HTR-8/SVneo (cell line): ENCODE measurements around the gene MOB3B.
"Not testable (repeated sequence)": the region's sequence is repeated elsewhere in the genome, so short reads cannot be mapped to it uniquely, and the experiment has no call there.

Experiments
- DNase-seq: peaks from one replicate; pipeline ENCODE4 v3.0.0; 2011; ENCODE audit warnings: low spot score, mixed read lengths; ENCODE audit not compliant: insufficient read length
- FAIRE-seq: peaks from 2 replicates; lab custom pipeline; 2011; peaks lifted over from hg19 to GRCh38; lab: Jason Lieb, UNC

MOB3B gene

DNA sequence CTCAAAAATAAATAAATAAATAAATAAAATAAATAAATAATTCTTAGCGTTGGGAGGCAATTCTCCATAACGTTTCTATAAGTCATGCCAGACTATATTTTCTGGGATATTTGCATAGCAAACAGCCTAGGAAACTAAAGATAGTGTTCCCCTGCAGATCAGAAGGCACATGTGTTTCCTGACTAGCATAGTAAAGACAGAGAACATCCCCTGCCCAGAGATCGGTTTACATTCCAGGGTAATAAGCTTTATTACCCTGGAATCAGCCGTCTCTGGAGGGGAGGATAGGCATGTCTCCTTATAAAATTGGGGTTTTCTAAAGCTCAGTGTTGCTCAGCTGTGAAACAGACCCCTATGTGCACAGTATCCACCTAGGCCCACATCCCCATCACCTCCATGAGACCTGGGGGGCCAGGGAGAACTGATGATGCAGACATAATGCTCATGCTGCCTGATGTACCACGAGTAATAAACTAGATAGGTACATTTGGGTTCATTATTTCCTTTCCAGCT lies 42.4 kb downstream of the MOB3B start:
- FAIRE-seq, result no peak
- DNase-seq, result no peak

DNA sequence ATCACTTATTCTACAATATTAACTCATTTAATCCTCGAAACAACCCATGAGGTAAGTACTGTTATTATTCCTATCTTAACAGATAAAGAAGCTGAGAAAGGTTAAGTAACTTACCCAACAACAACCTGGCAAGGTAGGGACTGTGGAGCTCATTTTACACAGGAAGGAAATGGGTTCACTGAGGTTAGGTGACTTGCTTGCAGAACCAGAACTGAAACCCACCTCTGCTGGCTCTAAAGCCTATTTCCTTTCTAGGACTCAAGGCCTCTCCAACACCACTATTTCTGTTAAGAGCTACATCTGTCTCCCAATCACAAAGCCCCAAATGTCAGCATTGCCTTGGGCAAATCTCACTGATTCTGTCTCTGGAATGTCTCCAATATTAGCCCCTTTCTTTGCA lies 44.5 kb downstream of the MOB3B start:
- DNase-seq (no peak), FAIRE-seq (no peak)

DNA sequence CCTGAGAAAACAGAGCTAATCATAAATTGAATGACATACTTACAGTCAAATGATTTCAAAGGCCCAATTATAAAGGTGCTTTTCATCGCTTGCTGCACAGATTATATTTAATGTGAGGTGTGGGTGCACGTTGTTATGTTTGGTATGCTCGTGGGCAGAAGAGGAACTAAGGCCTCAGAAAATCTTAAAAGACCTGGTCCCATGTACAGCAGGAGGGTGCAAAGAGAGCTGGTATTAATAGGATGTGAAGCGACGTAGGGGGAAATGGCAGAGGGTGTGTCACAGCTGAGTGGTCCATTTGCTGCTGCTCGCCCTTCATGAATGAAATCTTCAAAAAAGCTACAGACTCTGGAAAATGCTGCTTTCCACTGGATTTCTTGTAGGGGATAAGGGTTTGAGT lies 46.0 kb downstream of the MOB3B start:
- FAIRE-seq (no peak), DNase-seq (no peak)

DNA sequence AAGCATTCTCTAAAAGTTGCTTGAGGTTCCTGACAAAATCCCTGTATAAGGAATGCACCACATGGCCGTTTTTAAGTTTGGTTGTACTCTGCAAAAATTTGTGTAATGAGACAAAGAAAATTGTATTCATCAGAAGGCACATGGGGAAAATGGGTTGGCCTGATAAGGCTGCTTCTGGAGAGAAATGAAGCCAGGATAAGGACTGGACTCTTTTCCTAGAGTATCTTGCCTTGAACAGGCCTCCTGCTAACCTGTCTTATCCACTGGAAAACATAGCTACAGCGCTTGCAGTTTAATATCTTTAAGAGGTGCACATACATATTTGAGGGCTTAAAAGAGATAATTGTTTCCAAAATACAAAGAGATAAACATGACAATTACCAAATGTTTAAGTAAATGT lies 46.9 kb downstream of the MOB3B start:
- DNase-seq (no peak), FAIRE-seq (no peak)

DNA sequence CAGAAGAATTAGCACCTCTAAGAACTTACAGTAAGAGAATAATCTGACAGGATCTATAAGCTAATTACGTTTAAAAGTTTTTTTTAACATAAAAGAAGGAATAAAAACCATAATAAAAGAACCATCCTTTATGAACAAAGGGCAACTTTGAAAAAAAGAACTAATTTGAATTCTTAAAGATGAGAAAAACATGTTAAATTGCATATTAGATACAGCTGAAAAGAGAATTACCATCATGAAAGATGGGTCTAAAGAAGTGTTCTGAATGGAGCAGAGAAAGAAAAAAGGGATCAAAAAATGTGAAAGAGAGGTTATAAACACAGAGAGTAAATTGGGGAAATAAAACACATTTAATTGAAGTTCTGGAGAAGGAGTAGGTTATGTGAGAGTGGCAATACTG lies 51.3 kb downstream of the MOB3B start:
- FAIRE-seq (no peak), DNase-seq (no peak)

DNA sequence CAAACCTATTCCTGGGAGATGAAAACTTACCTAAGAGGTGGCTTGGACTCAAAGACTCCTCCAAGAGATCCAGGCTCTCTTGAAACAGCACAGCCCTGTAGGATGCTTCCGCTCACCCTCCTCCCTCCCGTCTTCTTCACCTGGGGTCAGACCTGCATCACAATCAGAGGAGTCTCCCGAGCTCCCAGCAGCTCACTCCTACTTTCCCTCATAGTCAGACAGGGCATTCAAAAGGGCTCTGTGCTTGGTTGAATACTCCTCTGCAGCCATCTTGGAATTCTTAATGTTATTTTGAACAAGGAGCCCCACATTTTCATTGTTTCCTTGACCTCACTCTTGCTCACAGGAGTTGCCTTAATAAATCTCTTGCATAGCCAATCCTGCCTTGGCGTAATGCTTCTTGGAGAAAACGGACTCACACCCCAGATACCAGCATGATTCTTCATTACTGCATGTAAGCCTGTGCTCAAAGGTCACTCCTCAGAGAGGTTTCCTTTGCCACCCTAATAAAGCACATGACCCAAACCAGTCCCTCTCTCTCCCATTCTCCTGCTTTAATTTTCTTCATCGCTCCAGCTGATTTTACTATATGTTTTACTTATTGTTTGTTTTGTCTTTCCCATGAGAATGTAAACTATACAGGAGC lies 52.6 kb downstream of the MOB3B start:
- FAIRE-seq (no peak), DNase-seq (no peak)

DNA sequence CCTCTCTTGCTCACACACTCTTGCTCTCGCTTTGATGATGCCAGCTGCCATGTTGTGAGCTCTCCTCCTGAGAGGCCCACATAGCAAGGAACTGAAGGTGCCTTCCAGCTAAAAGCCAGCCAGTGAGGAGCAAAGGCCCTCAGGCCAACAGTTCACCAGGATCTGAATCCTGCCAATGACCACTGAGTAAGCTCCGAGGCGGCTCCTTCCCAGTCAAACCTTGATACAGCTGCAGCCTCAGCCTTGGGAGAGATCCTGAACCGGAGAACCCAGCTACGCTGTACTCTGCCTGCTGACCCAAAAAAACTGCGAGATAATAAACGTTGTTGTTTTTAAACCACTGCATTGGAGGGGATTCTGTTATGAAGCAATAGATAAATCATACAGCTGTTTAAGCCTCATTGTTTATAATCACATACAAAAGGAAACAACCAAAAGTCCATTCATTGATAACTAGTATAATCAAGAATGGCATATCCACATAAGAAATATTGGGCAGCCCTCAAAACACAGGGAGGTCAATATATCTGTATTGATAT lies 54.5 kb downstream of the MOB3B start:
- FAIRE-seq, result no peak
- no peak for DNase-seq

DNA sequence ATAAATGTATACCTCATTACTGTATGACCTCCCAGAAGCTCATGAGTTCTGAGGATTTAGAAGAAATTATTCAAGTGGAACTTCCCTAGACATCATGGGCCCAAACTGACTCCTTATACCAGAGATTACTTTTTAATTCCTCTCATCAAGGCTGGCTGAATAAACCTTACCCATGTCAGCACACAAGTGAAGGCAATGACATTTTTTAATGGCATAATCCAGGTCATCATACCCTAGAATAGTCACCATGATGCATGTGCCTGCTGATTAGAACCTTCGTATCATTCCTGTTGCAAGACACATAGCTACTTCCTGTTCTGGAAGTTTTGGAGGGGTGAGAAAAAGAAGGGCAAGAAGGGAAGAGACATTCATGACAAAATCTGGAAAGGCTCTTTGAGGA lies 55.3 kb downstream of the MOB3B start:
- FAIRE-seq (no peak), DNase-seq (no peak)

DNA sequence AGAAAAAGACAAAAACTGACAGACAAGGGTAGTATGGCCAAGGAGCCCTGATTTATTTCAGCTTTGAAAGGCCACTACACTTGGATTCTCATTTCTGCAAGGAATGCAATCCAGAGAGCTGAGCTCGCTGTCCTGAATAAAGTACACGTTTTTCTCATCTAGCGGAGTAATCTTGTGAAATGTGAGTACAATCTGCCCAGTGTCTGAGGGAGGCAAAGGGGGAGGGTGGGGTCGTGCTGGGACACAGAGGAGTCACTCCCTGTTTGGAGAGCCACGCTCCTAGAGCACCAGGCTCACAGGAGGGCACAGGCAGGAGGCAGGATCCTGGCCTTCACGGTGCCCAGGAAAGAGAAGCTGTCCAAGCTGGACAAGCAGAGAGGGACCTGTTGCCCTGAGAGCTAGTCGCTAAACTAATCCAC lies 56.5 kb downstream of the MOB3B start:
- DNase-seq, result peak; percentile 7
- no peak for FAIRE-seq

DNA sequence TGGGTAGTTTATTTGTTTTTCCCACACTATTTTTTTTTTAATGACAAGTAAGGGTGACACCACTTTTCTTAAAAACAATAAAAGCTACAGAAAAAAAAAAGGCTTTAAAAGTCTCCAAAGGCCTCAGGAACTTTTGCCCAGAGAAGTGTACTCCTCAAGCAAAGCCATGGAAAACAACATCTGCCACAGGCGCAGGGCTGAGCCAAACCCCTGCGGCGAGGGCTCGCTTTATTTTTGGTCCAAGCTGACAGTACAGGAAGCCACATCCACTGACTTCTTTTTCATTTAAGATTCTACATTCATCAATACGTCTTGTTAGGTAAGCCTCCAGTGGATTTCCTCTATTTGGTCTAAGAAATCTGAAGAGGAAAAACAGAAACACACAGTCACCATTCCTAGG lies 57.4 kb downstream of the MOB3B start:
- no peak for DNase-seq
- FAIRE-seq, result no peak

DNA sequence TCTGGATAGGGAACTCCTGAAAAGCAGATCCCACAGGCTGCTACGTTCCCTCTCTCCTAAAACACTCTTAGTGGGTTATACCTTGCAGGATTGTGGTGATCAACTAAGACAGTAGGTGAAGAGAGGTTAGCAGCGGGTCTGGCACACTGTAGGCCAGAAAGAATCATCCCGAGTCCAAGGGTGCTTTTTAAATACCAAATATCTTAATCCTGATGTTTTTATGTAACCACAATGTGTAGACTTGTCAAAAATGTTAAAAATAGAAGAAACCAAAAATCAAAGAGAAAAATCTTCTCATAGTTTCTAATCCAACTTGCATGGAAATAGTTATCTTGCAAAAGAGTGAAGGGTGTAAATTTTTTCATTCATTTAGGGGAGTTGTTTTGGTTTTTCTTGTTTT lies 57.8 kb downstream of the MOB3B start:
- DNase-seq, result no peak
- no peak for FAIRE-seq

DNA sequence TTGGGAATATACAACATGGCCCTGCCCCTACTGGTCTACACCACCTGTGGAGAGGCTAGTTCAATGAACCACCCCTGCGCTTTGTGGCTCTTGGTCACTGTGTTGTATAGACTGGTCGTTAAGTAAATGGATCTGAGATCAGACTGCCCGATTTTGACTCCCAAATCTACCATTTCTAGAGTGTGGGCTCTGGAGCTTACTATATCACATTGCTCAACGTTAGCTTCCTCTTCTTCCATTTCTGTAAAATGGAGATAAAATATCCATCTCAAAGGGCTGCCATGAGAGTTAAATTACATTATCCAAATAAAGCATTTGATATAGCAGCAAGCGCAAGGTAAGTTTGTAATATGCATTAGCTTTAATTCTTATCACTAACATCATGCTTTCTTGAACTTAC lies 58.2 kb downstream of the MOB3B start:
- FAIRE-seq (no peak), DNase-seq (no peak)

DNA sequence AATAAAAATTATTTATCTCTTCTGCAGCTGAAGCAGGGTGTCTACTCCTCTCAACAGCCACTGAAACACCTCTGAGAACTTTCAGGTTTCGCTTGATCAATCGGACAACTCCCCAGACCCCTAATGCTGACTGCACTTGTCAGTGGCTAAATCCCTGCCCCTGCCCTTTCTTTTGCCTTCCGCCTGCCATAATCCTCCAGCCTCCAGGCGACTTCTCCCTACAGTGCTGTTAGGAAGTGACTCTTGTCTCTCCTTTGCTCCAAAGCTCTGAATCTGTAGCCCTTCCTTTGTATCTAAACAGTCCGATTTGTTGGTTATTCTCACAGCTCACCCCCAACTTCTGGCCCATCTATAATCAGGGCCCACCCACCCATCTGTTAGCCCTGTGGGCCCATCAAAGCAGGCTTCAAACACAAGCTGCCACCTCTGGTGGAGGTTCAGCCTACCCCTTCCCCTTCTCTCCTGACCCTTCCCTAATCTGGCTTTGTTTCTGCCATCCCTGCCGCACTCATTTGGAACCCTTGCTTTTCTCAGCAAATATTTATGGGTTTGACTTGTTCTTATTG lies 59.2 kb downstream of the MOB3B start:
- DNase-seq, result no peak
- no peak for FAIRE-seq

DNA sequence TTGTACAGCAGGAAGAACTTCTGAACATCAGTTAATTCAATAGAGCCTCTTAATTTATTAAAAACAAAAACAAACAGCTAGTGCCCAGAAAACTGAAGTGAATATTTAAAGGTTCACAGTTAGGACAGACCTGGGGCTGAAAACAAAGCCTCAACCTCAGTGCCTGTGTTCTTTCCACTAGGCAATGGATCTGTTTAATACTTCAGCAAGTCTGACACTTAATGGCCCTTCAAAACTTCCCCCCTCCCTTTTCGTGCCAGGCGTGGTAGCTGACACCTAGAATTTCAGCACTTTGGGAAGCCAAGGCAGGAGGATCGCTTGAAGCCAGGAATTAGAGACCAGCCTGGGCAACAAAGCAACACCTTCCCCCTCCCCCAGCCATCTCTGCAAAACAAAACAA lies 60.1 kb downstream of the MOB3B start:
- FAIRE-seq, result no peak
- DNase-seq, result no peak

DNA sequence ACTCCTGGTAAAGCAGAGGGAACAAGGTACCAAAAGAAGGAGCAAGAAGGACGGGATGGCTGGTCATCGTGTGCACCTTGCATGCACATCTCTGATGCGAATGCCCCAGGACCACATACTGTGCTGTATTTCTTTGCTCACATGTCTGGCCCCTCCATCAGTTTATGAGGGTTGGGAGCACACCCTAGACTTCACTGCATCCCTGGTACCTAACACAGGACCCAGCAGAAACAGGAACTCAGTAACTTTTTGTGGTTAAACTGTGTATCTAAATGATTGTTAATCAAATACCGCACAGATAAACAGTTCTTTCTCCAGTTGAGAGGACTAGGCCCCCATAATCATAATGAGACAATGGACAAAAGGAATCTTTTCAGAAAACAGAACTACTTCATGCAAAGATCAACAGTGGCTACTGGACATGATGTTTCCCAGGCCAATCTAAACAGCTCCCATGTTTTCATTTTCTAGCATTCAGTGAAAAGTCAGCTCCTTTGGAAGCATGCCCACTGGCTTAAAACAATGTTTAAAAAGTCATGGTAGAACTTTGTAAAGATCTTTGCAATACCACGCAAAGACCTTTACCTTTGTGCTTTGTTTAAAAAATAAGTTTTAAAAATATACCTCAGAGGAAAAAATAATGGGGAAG lies 61.0 kb downstream of the MOB3B start:
- no peak for FAIRE-seq
- no peak for DNase-seq

DNA sequence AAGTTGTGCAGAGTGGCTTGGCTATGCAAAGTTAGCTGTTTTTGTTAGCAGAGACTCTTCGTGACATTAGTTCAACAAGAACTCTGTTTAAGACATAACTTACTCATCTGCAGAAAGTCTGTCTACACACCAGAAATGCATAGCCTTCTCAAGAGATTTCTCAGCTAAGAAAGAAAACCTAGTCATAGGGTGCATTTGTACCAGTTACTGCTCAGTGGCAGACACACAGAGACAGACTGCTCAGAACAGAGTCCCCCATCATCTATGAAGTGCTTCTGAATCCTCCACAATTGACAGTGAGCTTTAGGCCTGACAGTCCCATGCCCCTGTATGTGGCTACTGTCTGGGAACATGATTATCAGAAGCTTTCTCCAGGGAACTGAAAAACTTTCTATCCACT lies 61.6 kb downstream of the MOB3B start:
- FAIRE-seq (no peak), DNase-seq (no peak)

DNA sequence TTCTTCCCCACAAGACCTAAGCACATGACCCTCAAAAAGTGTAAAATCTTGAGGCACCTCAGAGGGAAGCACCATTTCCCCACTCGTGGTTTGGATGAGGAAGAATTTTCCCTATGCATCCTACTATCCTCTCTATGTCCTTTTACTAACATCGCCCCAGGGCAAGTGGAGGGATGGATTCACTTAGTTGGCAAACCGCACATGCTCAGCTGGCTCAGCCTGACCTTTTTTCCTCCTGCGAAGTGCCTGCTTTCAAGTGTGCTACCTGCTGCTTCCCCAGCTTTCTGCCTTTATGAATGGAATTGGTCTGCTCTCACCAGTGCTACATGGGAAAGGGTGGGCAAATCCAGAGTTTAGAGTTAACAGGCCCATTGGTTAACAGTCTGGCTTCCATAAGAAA lies 62.1 kb downstream of the MOB3B start:
- no peak for DNase-seq
- FAIRE-seq, result no peak

DNA sequence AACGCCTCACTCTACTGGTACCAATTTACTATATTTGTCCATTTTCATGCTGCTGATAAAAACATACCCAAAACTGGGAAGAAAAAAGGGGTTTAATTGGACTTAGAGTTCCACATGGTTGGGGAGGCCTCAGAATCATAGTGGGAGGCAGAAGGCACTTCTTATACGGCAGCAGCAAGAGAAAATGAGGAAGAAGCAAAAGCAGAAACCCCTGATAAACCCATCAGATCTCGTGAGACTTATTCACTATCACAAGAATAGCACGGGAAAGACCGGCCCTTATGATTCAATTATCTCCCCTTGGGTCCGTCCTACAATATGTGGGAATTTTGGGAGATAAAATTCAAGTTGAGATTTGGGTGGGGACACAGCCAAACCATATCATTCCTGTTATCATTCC lies 63.1 kb downstream of the MOB3B start:
- not testable (repeated sequence) for FAIRE-seq, DNase-seq

DNA sequence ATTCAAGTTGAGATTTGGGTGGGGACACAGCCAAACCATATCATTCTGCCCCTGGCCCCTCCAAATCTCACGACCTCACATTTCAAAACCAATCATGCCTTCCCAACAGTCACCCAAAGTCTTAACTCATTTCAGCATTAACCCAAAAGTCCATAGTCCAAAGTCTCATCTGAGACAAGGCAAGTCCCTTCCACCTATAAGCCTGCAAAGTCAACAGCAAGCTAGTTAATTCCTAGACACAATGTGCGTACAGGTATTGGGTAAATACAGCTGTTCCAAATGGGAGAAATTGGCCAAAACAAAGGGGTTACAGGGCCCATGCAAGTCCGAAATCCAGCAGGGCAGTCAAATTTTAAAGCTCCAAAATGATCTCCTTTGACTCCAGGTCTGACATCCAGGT lies 64.7 kb downstream of the MOB3B start:
- not testable (repeated sequence) for FAIRE-seq, DNase-seq

DNA sequence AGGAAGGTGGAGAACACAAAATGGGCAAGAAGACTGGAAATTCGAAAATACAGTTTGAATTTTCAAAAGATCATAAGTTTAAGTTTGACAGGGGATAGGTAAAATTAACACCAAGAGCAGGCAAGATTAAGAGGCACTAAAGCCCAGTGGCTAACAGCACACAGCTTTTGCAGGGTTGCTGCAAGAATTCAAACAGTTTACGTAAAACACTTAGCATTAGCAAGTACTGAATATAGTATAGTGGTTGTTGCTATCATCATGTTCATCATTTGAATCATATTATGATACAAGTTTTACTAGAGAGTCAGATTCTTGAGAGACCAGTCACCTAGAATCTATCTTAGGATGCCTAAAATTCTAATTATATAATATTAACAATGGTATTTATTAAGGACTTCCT lies 66.8 kb downstream of the MOB3B start:
- FAIRE-seq, result no peak

DNA sequence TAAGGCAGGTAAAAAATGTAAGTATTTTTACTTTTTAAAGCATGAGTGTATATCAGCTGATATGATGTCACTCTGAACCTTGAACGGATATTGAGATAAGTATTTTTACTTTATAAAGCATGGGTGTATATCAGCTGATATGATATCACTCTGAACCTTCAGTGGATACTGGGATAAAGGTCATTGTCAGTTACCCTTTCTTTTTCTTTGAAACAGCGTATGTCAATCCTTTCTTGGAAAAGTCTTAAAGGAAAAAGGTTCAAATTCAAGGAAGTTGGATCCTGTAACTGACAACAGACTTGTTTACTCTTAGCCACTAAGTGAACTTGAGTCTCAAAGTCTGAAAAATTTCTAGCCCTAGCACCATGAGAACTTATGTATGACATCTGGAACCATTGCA lies 67.2 kb downstream of the MOB3B start:
- no peak for DNase-seq

More for the DNA sequence above, 66.8 kb downstream of the MOB3B start:
- no peak for DNase-seq

More for the DNA sequence above, 67.2 kb downstream of the MOB3B start:
- no peak for FAIRE-seq
